ENCODE results near the gene DNAJC9.
"Not testable (repeated sequence)": the region's sequence is repeated elsewhere in the genome, so short reads cannot be mapped to it uniquely, and the experiment has no call there.

- TF ChIP-seq CTCF, POLR2A (IDR thresholded peaks at IDR 0.05): not testable (repeated sequence)
Measured at GRCh38 chr10:73258612-73259011, 11.6 kb upstream of the DNAJC9 start.

Data from heart left ventricle (tissue), 13 donors.